ENCODE results near the gene ZNF385A. TPM values are rescaled to one million over a fixed set of nuclear protein-coding genes. Genes with fewer than 3 reads are reported as not detected.
A peak's percentile ranks its signal among the peaks of the same experiment; 100 is the strongest.

The ZNF385A gene
- total RNA-seq, 2 experiments from 2014 or later: 3.8 to 4.7 TPM

DNA sequence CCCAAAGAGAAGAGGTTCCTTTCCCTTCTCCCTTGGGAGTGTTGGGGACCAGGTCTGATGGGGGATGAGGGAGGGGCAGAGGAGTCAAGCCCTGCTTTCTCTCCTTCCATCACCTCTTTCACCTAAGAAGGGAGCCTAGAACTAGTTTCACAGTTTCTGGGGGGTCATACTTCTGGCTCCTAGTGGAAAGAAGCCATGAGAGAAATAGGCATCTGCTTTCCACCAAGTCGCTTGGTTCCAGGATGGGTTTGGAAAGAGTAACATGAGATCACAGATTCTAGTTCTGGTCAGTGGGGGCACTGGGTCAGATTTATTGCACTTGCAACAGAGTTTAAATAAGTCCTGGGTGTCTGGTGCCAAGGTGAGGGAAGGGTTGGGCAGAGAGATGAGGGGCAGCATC is 10.5 kb upstream of the ZNF385A start:
- ATAC-seq (ENCODE audit: poor library complexity) (no peak), DNase-seq (no peak)
- Histone ChIP-seq H3K36me3 (ENCODE audit: insufficient read depth, low read length) (peaks cover 63% of the 10 kb centered on the region), H3K27me3 (ENCODE audit: control insufficient read depth in 1 of 2, insufficient read depth in 2 of 2, low read length in 2 of 2) (no peaks in the 10 kb centered on the region), H3K4me3 (ENCODE audit: low read length) (no peak overlapping the region), H3K27ac (ENCODE audit: low read depth in 1 of 2, low read length in 2 of 2) (no peak overlapping the region), H3K9me3 (ENCODE audit: control insufficient read depth in 1 of 2, insufficient read depth in 1 of 2, low read length in 2 of 2) (no peaks in the 10 kb centered on the region), H3K4me1 (ENCODE audit: insufficient read depth, low read length) (peaks cover 47% of the 10 kb centered on the region)
- intact Hi-C loops (cut with DNase I, micrococcal nuclease): no loop called here
- CTCF ChIA-PET: no interaction called here
- Mint-ChIP-seq H3K27ac (no peak overlapping the region), H3K9me3 (no peaks in the 10 kb centered on the region), H3K36me3 (ENCODE audit: low read depth) (peaks cover 67% of the 10 kb centered on the region), H3K4me1 (ENCODE audit: low read depth) (peaks cover 39% of the 10 kb centered on the region), H3K27me3 (no peaks in the 10 kb centered on the region), H3K4me3 (no peak overlapping the region)
- POLR2A ChIA-PET: no interaction called here
- TF ChIP-seq, protein P1, sequence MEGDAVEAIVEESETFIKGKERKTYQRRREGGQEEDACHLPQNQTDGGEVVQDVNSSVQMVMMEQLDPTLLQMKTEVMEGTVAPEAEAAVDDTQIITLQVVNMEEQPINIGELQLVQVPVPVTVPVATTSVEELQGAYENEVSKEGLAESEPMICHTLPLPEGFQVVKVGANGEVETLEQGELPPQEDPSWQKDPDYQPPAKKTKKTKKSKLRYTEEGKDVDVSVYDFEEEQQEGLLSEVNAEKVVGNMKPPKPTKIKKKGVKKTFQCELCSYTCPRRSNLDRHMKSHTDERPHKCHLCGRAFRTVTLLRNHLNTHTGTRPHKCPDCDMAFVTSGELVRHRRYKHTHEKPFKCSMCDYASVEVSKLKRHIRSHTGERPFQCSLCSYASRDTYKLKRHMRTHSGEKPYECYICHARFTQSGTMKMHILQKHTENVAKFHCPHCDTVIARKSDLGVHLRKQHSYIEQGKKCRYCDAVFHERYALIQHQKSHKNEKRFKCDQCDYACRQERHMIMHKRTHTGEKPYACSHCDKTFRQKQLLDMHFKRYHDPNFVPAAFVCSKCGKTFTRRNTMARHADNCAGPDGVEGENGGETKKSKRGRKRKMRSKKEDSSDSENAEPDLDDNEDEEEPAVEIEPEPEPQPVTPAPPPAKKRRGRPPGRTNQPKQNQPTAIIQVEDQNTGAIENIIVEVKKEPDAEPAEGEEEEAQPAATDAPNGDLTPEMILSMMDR (IDR thresholded peaks at IDR 0.05): no peak

DNA sequence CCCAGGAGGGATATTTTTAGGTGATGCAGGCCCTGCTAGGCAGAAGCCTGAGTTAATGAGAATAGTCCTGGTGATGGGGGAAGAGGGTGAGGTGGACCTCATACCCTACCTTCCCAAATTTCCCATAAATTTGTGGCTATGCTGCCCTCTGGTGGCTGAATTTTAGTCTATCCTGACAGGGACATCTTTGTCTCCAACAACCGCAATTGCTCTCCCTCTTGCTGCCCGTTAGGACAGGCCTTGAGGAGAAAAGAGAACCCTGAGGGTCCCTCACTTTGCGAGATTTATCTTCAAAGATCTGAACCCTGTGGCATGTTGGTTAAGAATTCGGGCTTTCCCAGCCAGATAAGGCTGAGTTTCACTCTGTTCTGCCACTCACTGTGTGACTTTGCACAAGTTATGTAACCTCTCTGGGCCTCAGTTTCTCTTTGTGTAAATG is 9.8 kb upstream of the ZNF385A start:
- ChIA-PET POLR2A (interaction anchor here (1.7 kb wide), 1 partner anchor 44 kb away, joined by 3 read pairs; no protein-coding TSS in a partner anchor), CTCF (interaction anchor here (1.3 kb wide), 1 partner anchor 10 kb away, joined by 3 read pairs; no protein-coding TSS in a partner anchor)
- Mint-ChIP-seq H3K27ac (peak overlapping the region; percentile 65), H3K27me3 (no peaks in the 10 kb centered on the region), H3K36me3 (ENCODE audit: low read depth) (peaks cover 61% of the 10 kb centered on the region), H3K9me3 (no peaks in the 10 kb centered on the region), H3K4me1 (ENCODE audit: low read depth) (peaks cover 43% of the 10 kb centered on the region), H3K4me3 (peak overlapping the region; percentile 54)
- ATAC-seq (ENCODE audit: poor library complexity) (no peak), DNase-seq (peak in 4 of 14 experiments; percentile 45 to 69 (median 64))
- H3K9me3 ChIP-seq (ENCODE audit: control insufficient read depth in 1 of 2, insufficient read depth in 1 of 2, low read length in 2 of 2): no peaks in the 10 kb centered on the region
- intact Hi-C loops (cut with DNase I, micrococcal nuclease): no loop called here
- H3K4me3 ChIP-seq (ENCODE audit: low read length): no peak overlapping the region
- TF ChIP-seq, protein P1 (IDR thresholded peaks at IDR 0.05): peak; percentile 86
- H3K27me3 ChIP-seq (ENCODE audit: control insufficient read depth in 1 of 2, insufficient read depth in 2 of 2, low read length in 2 of 2): no peaks in the 10 kb centered on the region
- H3K27ac ChIP-seq (ENCODE audit: low read depth in 1 of 2, low read length in 2 of 2): no peak overlapping the region
- peaks cover 57% of the 10 kb centered on the region for H3K36me3 ChIP-seq (ENCODE audit: insufficient read depth, low read length)
- H3K4me1 ChIP-seq (ENCODE audit: insufficient read depth, low read length): peaks cover 43% of the 10 kb centered on the region

DNA sequence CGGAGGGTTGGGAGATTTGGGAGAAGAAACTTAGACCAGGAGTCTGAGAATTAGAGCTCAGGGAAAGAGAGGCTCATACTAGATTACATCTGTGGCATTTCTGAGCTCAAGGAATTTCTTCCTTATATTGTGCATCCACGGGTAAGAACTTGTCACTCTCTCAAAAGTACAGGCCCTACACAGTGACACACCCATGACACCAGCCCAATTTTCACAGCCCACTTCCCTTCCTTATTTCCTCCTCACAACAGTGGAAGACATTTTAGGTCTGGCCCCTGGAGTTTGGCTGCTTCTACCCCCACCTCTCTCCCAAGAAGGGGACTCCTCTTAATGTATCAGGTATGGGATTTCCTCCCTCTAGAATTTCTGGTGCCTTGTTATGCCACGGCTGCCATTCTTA is 9.2 kb upstream of the ZNF385A start:
- Histone ChIP-seq H3K36me3 (ENCODE audit: insufficient read depth, low read length) (peaks cover 51% of the 10 kb centered on the region), H3K9me3 (ENCODE audit: control insufficient read depth in 1 of 2, insufficient read depth in 1 of 2, low read length in 2 of 2) (no peaks in the 10 kb centered on the region), H3K4me3 (ENCODE audit: low read length) (no peak overlapping the region), H3K27ac (ENCODE audit: low read depth in 1 of 2, low read length in 2 of 2) (no peak overlapping the region), H3K4me1 (ENCODE audit: insufficient read depth, low read length) (peaks cover 46% of the 10 kb centered on the region), H3K27me3 (ENCODE audit: control insufficient read depth in 1 of 2, insufficient read depth in 2 of 2, low read length in 2 of 2) (no peaks in the 10 kb centered on the region)
- Mint-ChIP-seq H3K36me3 (ENCODE audit: low read depth) (peaks cover 57% of the 10 kb centered on the region), H3K9me3 (no peaks in the 10 kb centered on the region), H3K4me3 (peak overlapping the region; percentile 54), H3K27me3 (no peaks in the 10 kb centered on the region), H3K27ac (peak overlapping the region; percentile 65), H3K4me1 (ENCODE audit: low read depth) (peaks cover 40% of the 10 kb centered on the region)
- ChIA-PET POLR2A (interaction anchor here (0.7 to 2.0 kb wide), 3 partner anchors 35 to 114 kb away, joined by 3 to 6 read pairs (median 3); partner anchors contain the start of genes CBX5 and HNRNPA1), CTCF (interaction anchor here (1.3 kb wide), 1 partner anchor 10 kb away, joined by 3 read pairs; no protein-coding TSS in a partner anchor)
- intact Hi-C loops (cut with DNase I, micrococcal nuclease): no loop called here
- peak in 1 of 14 experiments; percentile 54 for DNase-seq
- TF ChIP-seq, protein P1 (IDR thresholded peaks at IDR 0.05): no peak
- no peak for ATAC-seq (ENCODE audit: poor library complexity)

All from CD4-positive, alpha-beta T cell (primary cell).